ENCODE results near the gene GSTO2. TPM values are rescaled to one million over a fixed set of nuclear protein-coding genes. Genes with fewer than 3 reads are reported as not detected.

The GSTO2 gene
- total and polyA plus RNA-seq, 2 of the 13 experiments (the other 11 are each of a cell fraction or from before 2014, with no cell fraction given): 2.1 to 7.9 TPM

- TF ChIP-seq TFDP1 (CRISPR knock-in tag; IDR thresholded peaks at IDR 0.05; ENCODE audit: borderline replicate concordance) (peak; percentile 35; the same call in 1 of the 2 replicates), CEBPG (CRISPR knock-in tag; IDR thresholded peaks at IDR 0.05) (no peak), CENPX (CRISPR knock-in tag; IDR thresholded peaks at IDR 0.05) (no peak), TEF (CRISPR knock-in tag; IDR thresholded peaks at IDR 0.05) (no peak), DNMT3B (CRISPR knock-in tag; conservative IDR thresholded peaks at IDR 0.05) (0 out of 2 replicates have a peak, but pooled peaks have one; percentile 61), MLXIP (CRISPR knock-in tag; IDR thresholded peaks at IDR 0.05; ENCODE audit: borderline replicate concordance) (no peak), TRAFD1 (CRISPR knock-in tag; IDR thresholded peaks at IDR 0.05; ENCODE audit: borderline replicate concordance) (no peak), ZNF609 (CRISPR knock-in tag; IDR thresholded peaks at IDR 0.05; ENCODE audit: borderline replicate concordance) (peak; percentile 70; the same call in 1 of the 2 replicates), ZBTB44 (CRISPR knock-in tag; IDR thresholded peaks at IDR 0.05) (no peak), ZNF512 (CRISPR knock-in tag; IDR thresholded peaks at IDR 0.05) (no peak)
Observed at GRCh38 chr10:104254493-104255310, 14.3 kb upstream of the GSTO2 start, which contains the start of gene GSTO1 (continued).

Data from HepG2 (cell line).